ENCODE measurements around the gene CCDC40. TPM values are rescaled to one million over a fixed set of nuclear protein-coding genes. Genes with fewer than 3 reads are reported as not detected.
A peak's percentile ranks its signal among the peaks of the same experiment; 100 is the strongest.

Gene CCDC40
- total and polyA plus RNA-seq, 2 of the 13 experiments (the other 11 are each of a cell fraction or from before 2014, with no cell fraction given) = 4.1 to 5.5 TPM

DNA sequence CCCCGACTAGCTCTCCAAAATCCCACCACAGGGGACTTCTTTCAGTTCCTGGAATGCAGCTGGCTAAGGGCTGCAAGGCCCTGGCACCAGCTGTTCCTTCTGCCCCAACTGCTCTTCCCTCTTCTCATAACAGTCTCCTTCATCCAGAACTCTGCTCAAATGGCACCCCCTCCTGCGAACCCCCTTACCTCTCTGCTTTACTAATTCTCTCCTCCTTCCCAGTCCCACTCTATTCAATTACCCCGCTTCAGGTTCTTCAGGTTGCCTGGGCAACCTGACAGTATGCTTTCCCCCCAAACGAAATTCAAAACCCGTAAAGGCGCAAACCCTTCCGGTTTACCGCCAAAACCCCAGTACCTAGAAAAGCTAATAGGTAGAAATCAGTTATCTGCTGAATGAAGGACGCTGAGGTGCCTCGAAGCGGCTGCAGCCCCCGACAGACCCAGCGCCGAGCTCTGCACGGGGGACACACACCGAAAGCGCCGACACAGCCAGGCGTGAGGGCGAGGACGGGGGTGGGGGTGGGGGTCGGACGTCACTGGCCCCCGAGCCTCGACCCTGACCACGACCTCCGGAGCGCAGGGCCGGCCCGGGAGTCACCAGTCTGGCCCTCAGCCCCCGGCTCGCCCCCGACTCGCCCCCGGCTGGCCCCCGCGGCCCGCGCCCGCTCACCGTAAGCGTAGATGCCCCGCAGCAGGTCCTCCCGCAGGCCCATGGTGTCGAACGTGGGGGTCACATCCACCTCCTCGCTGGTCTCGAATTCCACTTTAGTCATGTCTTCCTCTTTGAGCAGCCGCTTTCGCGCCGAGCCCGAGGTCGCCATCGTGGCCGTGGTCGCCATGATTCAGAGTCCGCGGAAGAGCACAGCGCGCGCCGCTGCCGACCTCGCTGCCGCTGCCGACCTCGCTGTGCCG, 109.9 kb downstream of the CCDC40 start (continued):
- TF ChIP-seq E2F2 (CRISPR knock-in tag; IDR thresholded peaks at IDR 0.05; ENCODE audit: borderline replicate concordance) = 0 out of 2 replicates have a peak, but pooled peaks have one; percentile 63
- TF ChIP-seq HOXD1 (CRISPR knock-in tag; IDR thresholded peaks at IDR 0.05) = peak; percentile 33; the same call in 1 of the 2 replicates
- TF ChIP-seq ZNF329 (CRISPR knock-in tag; IDR thresholded peaks at IDR 0.05; ENCODE audit: low read depth) = no peak
- no peak for TF ChIP-seq EHMT2 (IDR thresholded peaks at IDR 0.05; ENCODE audit: borderline replicate concordance, low read depth, low read length)
- TF ChIP-seq ARNT2 (CRISPR knock-in tag; IDR thresholded peaks at IDR 0.05; ENCODE audit: low read depth) = no peak
- peak; percentile 23; the same call in 1 of the 2 replicates for TF ChIP-seq BRD4 (CRISPR knock-in tag; IDR thresholded peaks at IDR 0.05)
- TF ChIP-seq DBP (CRISPR knock-in tag; IDR thresholded peaks at IDR 0.05; ENCODE audit: not compliant biosample characterization) = peak; percentile 67
- 0 out of 2 replicates have a peak, but pooled peaks have one; percentile 44 for TF ChIP-seq ZNF33A (CRISPR knock-in tag; IDR thresholded peaks at IDR 0.05; ENCODE audit: borderline replicate concordance)
- no peak for TF ChIP-seq REPIN1 (CRISPR knock-in tag; IDR thresholded peaks at IDR 0.05; ENCODE audit: borderline replicate concordance, low read depth)
- TF ChIP-seq, protein P1, sequence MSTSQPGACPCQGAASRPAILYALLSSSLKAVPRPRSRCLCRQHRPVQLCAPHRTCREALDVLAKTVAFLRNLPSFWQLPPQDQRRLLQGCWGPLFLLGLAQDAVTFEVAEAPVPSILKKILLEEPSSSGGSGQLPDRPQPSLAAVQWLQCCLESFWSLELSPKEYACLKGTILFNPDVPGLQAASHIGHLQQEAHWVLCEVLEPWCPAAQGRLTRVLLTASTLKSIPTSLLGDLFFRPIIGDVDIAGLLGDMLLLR (CRISPR knock-in tag; IDR thresholded peaks at IDR 0.05) = no peak
- TF ChIP-seq, protein P2, sequence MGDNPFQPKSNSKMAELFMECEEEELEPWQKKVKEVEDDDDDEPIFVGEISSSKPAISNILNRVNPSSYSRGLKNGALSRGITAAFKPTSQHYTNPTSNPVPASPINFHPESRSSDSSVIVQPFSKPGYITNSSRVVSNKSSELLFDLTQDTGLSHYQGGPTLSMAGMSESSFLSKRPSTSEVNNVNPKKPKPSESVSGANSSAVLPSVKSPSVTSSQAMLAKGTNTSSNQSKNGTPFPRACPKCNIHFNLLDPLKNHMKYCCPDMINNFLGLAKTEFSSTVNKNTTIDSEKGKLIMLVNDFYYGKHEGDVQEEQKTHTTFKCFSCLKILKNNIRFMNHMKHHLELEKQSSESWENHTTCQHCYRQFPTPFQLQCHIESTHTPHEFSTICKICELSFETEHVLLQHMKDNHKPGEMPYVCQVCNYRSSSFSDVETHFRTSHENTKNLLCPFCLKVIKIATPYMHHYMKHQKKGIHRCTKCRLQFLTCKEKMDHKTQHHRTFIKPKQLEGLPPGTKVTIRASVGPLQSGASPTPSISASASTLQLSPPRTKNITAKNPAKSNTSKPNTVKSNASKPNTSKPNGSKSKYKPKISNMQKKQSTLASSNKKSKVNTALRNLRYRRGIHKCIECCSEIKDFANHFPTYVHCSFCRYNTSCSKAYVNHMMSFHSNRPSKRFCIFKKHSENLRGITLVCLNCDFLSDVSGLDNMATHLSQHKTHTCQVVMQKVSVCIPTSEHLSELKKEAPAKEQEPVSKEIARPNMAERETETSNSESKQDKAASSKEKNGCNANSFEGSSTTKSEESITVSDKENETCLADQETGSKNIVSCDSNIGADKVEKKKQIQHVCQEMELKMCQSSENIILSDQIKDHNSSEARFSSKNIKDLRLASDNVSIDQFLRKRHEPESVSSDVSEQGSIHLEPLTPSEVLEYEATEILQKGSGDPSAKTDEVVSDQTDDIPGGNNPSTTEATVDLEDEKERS (CRISPR knock-in tag; IDR thresholded peaks at IDR 0.05) = no peak
- 0 out of 2 replicates have a peak, but pooled peaks have one; percentile 74 for TF ChIP-seq PBX3 (CRISPR knock-in tag; IDR thresholded peaks at IDR 0.05; ENCODE audit: borderline replicate concordance)
- peak; percentile 60; the same call in 1 of the 2 replicates for TF ChIP-seq PATZ1 (CRISPR knock-in tag; IDR thresholded peaks at IDR 0.05)
- TF ChIP-seq AGO1 (IDR thresholded peaks at IDR 0.05; ENCODE audit: low read depth, low read length, poor library complexity, severe bottlenecking) = peak; percentile 44
- TF ChIP-seq NRL (CRISPR knock-in tag; IDR thresholded peaks at IDR 0.05; ENCODE audit: borderline replicate concordance) = 0 out of 2 replicates have a peak, but pooled peaks have one; percentile 3
- TF ChIP-seq ZBTB7B (CRISPR knock-in tag; IDR thresholded peaks at IDR 0.05) = peak; percentile 35; the same call in 1 of the 2 replicates
